ENCODE measurements around the gene PPP2R1B. TPM values are rescaled to one million over a fixed set of nuclear protein-coding genes. Genes with fewer than 3 reads are reported as not detected.

The PPP2R1B gene
- total RNA-seq, 2 experiments from 2014 or later = 34.5 to 39.2 TPM

DNA sequence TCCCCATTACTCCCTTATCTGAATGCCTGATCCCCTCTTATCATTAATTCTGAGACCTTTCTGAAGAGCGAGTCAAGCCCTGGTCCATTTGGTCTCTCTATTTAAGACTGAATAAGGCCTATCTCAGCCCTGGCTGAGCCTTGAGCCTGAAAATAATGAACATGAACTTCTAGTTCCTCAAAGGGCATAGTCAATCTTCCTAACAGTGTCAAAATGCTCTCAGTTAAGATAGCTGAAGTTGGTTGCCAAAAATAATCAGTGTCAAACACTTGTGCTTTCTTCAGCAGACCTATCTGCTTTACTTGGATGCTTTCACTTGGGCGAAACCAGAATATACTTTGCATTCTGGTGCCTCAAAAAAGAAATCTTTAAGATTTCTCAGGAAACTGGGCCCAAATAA, 42.6 kb upstream of the PPP2R1B start:
- CTCF ChIA-PET = no interaction called here
- peaks cover 44% of the 10 kb centered on the region for H3K36me3 ChIP-seq (ENCODE audit: insufficient read depth, low read length)
- TF ChIP-seq, protein P1, sequence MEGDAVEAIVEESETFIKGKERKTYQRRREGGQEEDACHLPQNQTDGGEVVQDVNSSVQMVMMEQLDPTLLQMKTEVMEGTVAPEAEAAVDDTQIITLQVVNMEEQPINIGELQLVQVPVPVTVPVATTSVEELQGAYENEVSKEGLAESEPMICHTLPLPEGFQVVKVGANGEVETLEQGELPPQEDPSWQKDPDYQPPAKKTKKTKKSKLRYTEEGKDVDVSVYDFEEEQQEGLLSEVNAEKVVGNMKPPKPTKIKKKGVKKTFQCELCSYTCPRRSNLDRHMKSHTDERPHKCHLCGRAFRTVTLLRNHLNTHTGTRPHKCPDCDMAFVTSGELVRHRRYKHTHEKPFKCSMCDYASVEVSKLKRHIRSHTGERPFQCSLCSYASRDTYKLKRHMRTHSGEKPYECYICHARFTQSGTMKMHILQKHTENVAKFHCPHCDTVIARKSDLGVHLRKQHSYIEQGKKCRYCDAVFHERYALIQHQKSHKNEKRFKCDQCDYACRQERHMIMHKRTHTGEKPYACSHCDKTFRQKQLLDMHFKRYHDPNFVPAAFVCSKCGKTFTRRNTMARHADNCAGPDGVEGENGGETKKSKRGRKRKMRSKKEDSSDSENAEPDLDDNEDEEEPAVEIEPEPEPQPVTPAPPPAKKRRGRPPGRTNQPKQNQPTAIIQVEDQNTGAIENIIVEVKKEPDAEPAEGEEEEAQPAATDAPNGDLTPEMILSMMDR (IDR thresholded peaks at IDR 0.05) = no peak
- Mint-ChIP-seq H3K27me3 (no peaks in the 10 kb centered on the region), H3K4me3 (no peak overlapping the region), H3K4me1 (ENCODE audit: low read depth) (no peaks in the 10 kb centered on the region), H3K36me3 (ENCODE audit: low read depth) (peaks cover 65% of the 10 kb centered on the region), H3K9me3 (no peaks in the 10 kb centered on the region), H3K27ac (no peak overlapping the region)
- no peak overlapping the region for H3K27ac ChIP-seq (ENCODE audit: low read depth in 1 of 2, low read length in 2 of 2)
- no peak overlapping the region for H3K4me3 ChIP-seq (ENCODE audit: low read length)
- no peaks in the 10 kb centered on the region for H3K4me1 ChIP-seq (ENCODE audit: insufficient read depth, low read length)
- POLR2A ChIA-PET = interaction anchor here (0.9 kb wide), 1 partner anchor 24 kb away, joined by 3 read pairs; no protein-coding TSS in a partner anchor
- no peaks in the 10 kb centered on the region for H3K27me3 ChIP-seq (ENCODE audit: control insufficient read depth in 1 of 2, insufficient read depth in 2 of 2, low read length in 2 of 2)
- no peak for DNase-seq
- H3K9me3 ChIP-seq (ENCODE audit: control insufficient read depth in 1 of 2, insufficient read depth in 1 of 2, low read length in 2 of 2) = no peaks in the 10 kb centered on the region
- intact Hi-C loops (cut with DNase I, micrococcal nuclease) = no loop called here
- no peak for ATAC-seq (ENCODE audit: poor library complexity)

DNA sequence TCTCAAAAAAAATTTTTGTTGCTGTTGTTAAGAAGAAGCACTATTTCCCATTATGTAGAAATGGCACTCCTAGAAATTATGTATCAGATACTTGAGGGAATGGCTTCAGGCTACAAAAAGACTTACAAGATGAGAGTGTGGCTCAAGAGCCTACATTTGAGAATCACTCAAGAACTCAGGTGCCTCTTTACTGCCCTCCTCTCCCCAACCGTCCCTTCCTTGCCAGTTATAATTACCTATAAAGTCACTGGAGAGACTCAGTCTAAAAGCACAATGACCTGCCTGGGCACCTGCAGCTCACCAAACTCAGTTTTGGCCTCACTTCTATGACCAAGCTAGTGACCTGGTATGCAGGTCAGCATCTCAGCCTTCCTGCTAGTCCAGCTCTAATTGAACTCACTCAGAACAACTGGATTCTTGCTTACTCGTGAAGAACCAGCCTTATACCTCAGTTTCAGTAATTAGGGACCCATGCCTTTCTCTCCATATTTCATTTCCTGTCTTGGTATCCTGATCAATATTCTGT, 41.9 kb upstream of the PPP2R1B start:
- Histone ChIP-seq H3K36me3 (ENCODE audit: insufficient read depth, low read length) (peaks cover 45% of the 10 kb centered on the region), H3K4me3 (ENCODE audit: low read length) (no peak overlapping the region), H3K27ac (ENCODE audit: low read depth in 1 of 2, low read length in 2 of 2) (no peak overlapping the region), H3K4me1 (ENCODE audit: insufficient read depth, low read length) (no peaks in the 10 kb centered on the region), H3K9me3 (ENCODE audit: control insufficient read depth in 1 of 2, insufficient read depth in 1 of 2, low read length in 2 of 2) (no peaks in the 10 kb centered on the region), H3K27me3 (ENCODE audit: control insufficient read depth in 1 of 2, insufficient read depth in 2 of 2, low read length in 2 of 2) (no peaks in the 10 kb centered on the region)
- DNase-seq = no peak
- no peaks in the 10 kb centered on the region for H3K9me3 Mint-ChIP-seq
- POLR2A ChIA-PET = no interaction called here
- no peaks in the 10 kb centered on the region for H3K4me1 Mint-ChIP-seq (ENCODE audit: low read depth)
- H3K27me3 Mint-ChIP-seq = no peaks in the 10 kb centered on the region
- intact Hi-C loops (cut with DNase I, micrococcal nuclease) = no loop called here
- no peak overlapping the region for H3K4me3 Mint-ChIP-seq
- CTCF ChIA-PET = no interaction called here
- peaks cover 70% of the 10 kb centered on the region for H3K36me3 Mint-ChIP-seq (ENCODE audit: low read depth)
- no peak for ATAC-seq (ENCODE audit: poor library complexity)
- TF ChIP-seq, protein P1 (IDR thresholded peaks at IDR 0.05) = no peak
- no peak overlapping the region for H3K27ac Mint-ChIP-seq

GRCh38 chr11:111807076-111807475, 40.9 kb upstream of the PPP2R1B start:
- H3K9me3 Mint-ChIP-seq = no peaks in the 10 kb centered on the region
- TF ChIP-seq, protein P1 (IDR thresholded peaks at IDR 0.05) = no peak
- peaks cover 76% of the 10 kb centered on the region for H3K36me3 Mint-ChIP-seq (ENCODE audit: low read depth)

More at GRCh38 chr11:111807076-111807475, 40.9 kb upstream of the PPP2R1B start:
- Histone ChIP-seq H3K4me3 (ENCODE audit: low read length) (no peak overlapping the region), H3K27me3 (ENCODE audit: control insufficient read depth in 1 of 2, insufficient read depth in 2 of 2, low read length in 2 of 2) (no peaks in the 10 kb centered on the region), H3K27ac (ENCODE audit: low read depth in 1 of 2, low read length in 2 of 2) (no peak overlapping the region), H3K4me1 (ENCODE audit: insufficient read depth, low read length) (no peaks in the 10 kb centered on the region), H3K36me3 (ENCODE audit: insufficient read depth, low read length) (peaks cover 44% of the 10 kb centered on the region), H3K9me3 (ENCODE audit: control insufficient read depth in 1 of 2, insufficient read depth in 1 of 2, low read length in 2 of 2) (no peaks in the 10 kb centered on the region)
- intact Hi-C loops (cut with DNase I, micrococcal nuclease) = no loop called here
- Mint-ChIP-seq H3K4me1 (ENCODE audit: low read depth) (no peaks in the 10 kb centered on the region), H3K27me3 (no peaks in the 10 kb centered on the region), H3K27ac (no peak overlapping the region), H3K4me3 (no peak overlapping the region)
- ChIA-PET CTCF (no interaction called here), POLR2A (no interaction called here)
- ATAC-seq (ENCODE audit: poor library complexity) = no peak
- DNase-seq = no peak

Data from CD4-positive, alpha-beta T cell (primary cell).